ENCODE measurements around the gene TSPAN32. TPM values are rescaled to one million over a fixed set of nuclear protein-coding genes. Genes with fewer than 3 reads are reported as not detected.

Gene TSPAN32
- total and polyA plus RNA-seq, 10 of the 15 experiments (the other 5 are each of a cell fraction or from before 2014, with no cell fraction given): 0.08 TPM; not detected in 9

GRCh38 chr11:2318707-2319106 is 16.9 kb downstream of the TSPAN32 start:
- BruUV-seq (replicated peaks): no TSS peak
- Histone ChIP-seq H3K4me1 (ENCODE audit: control insufficient read depth, insufficient read depth, low read length) (no peaks in the 10 kb centered on the region), H3K9ac (ENCODE audit: control insufficient read depth, insufficient read depth, low read length) (no peak overlapping the region), H3K9me3 (replicated peaks; ENCODE audit: control insufficient read depth, insufficient read depth, low read length) (no peaks in the 10 kb centered on the region), H4K20me1 (ENCODE audit: control insufficient read depth, insufficient read depth) (no peaks in the 10 kb centered on the region), H3K4me2 (ENCODE audit: control insufficient read depth, insufficient read depth) (no peak overlapping the region), H3K36me3 (ENCODE audit: control insufficient read depth in 2 of 2, insufficient read depth in 2 of 2, low read length in 1 of 2) (no peaks in the 10 kb centered on the region), H2AFZ (ENCODE audit: control insufficient read depth, low read depth, low read length) (no peak overlapping the region), H3K4me3 (no peak overlapping the region), H3K27ac (ENCODE audit: control insufficient read depth, insufficient read depth) (no peak overlapping the region), H3K79me2 (ENCODE audit: control insufficient read depth, insufficient read depth, low read length) (no peaks in the 10 kb centered on the region), H3K27me3 (replicated peaks in 1 of 2; ENCODE audit: control insufficient read depth in 2 of 2, insufficient read depth in 2 of 2, low read length in 1 of 2) (no peaks in the 10 kb centered on the region)
- POLR2A ChIA-PET: no interaction called here
- FAIRE-seq: no peak
- TF ChIP-seq, protein P1, sequence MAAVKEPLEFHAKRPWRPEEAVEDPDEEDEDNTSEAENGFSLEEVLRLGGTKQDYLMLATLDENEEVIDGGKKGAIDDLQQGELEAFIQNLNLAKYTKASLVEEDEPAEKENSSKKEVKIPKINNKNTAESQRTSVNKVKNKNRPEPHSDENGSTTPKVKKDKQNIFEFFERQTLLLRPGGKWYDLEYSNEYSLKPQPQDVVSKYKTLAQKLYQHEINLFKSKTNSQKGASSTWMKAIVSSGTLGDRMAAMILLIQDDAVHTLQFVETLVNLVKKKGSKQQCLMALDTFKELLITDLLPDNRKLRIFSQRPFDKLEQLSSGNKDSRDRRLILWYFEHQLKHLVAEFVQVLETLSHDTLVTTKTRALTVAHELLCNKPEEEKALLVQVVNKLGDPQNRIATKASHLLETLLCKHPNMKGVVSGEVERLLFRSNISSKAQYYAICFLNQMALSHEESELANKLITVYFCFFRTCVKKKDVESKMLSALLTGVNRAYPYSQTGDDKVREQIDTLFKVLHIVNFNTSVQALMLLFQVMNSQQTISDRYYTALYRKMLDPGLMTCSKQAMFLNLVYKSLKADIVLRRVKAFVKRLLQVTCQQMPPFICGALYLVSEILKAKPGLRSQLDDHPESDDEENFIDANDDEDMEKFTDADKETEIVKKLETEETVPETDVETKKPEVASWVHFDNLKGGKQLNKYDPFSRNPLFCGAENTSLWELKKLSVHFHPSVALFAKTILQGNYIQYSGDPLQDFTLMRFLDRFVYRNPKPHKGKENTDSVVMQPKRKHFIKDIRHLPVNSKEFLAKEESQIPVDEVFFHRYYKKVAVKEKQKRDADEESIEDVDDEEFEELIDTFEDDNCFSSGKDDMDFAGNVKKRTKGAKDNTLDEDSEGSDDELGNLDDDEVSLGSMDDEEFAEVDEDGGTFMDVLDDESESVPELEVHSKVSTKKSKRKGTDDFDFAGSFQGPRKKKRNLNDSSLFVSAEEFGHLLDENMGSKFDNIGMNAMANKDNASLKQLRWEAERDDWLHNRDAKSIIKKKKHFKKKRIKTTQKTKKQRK (IDR thresholded peaks at IDR 0.05; ENCODE audit: low read depth, low read length): no peak
- CTCF ChIA-PET: no interaction called here
- RAD21 ChIA-PET (ENCODE audit: unreplicated experiment): no interaction called here
- in situ Hi-C loops (cut with MboI) (no loop called here), intact Hi-C loops (cut with micrococcal nuclease; ENCODE audit: unreplicated experiment) (no loop called here)
- 23% methylated on average over 7 of the region's 7 CpGs for WGBS (ENCODE audit: insufficient coverage, insufficient replicate concordance, low lambda C conversion rate, missing lambda C conversion rate)
- SMC1A ChIA-PET (ENCODE audit: uncharacterized antibody, unreplicated experiment): no interaction called here
- ATAC-seq: no peak
- DNase-seq (ENCODE audit: low read depth, low spot score): no peak

DNA sequence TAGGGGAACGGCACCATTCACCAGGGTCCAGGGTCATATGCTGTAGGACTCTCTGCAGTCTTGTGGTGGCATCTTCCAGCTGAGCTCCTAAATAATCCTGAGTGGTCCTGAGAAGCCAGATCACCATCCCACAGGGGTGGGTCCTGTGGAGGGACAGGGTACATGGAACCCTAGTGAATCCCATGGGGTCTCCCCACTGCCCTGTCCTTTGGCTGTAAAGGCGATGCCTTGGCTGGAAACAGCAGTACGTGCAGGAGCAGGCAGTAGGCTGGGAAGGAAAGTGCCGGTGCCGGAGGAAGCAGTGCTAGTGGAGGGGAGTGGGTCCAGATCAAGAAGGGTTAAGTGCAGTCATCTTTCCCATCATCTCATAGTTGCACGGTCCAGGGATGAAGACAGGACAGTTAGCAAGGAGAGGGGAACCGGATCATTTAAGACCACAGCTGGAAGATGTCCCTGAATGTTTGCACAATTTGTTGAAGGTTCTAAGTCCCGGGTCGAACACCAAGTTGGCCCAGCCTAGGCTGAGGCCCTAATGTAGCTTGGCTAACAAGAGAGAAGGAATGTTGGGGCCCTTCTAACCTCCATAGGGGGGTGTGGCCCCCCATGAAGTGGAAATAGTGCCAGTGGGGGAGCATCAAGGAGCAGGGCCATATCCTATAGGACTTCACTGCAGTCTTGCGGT is 18.1 kb downstream of the TSPAN32 start:
- Histone ChIP-seq H3K9me3 (replicated peaks; ENCODE audit: control insufficient read depth, insufficient read depth, low read length) (no peaks in the 10 kb centered on the region), H3K27ac (ENCODE audit: control insufficient read depth, insufficient read depth) (no peak overlapping the region), H4K20me1 (ENCODE audit: control insufficient read depth, insufficient read depth) (no peaks in the 10 kb centered on the region), H3K9ac (ENCODE audit: control insufficient read depth, insufficient read depth, low read length) (no peak overlapping the region), H3K79me2 (ENCODE audit: control insufficient read depth, insufficient read depth, low read length) (no peaks in the 10 kb centered on the region), H3K4me1 (ENCODE audit: control insufficient read depth, insufficient read depth, low read length) (no peaks in the 10 kb centered on the region), H3K36me3 (ENCODE audit: control insufficient read depth in 2 of 2, insufficient read depth in 2 of 2, low read length in 1 of 2) (no peaks in the 10 kb centered on the region), H3K4me2 (ENCODE audit: control insufficient read depth, insufficient read depth) (no peak overlapping the region), H3K4me3 (no peak overlapping the region), H3K27me3 (replicated peaks in 1 of 2; ENCODE audit: control insufficient read depth in 2 of 2, insufficient read depth in 2 of 2, low read length in 1 of 2) (no peaks in the 10 kb centered on the region), H2AFZ (ENCODE audit: control insufficient read depth, low read depth, low read length) (no peak overlapping the region)
- DNase-seq (ENCODE audit: low read depth, low spot score): no peak
- ChIA-PET POLR2A (no interaction called here), CTCF (interaction anchor here (0.6 kb wide), 1 partner anchor 14 kb away, joined by 3 read pairs; no protein-coding TSS in a partner anchor), SMC1A (ENCODE audit: uncharacterized antibody, unreplicated experiment) (no interaction called here), RAD21 (ENCODE audit: unreplicated experiment) (no interaction called here)
- TF ChIP-seq, protein P2, sequence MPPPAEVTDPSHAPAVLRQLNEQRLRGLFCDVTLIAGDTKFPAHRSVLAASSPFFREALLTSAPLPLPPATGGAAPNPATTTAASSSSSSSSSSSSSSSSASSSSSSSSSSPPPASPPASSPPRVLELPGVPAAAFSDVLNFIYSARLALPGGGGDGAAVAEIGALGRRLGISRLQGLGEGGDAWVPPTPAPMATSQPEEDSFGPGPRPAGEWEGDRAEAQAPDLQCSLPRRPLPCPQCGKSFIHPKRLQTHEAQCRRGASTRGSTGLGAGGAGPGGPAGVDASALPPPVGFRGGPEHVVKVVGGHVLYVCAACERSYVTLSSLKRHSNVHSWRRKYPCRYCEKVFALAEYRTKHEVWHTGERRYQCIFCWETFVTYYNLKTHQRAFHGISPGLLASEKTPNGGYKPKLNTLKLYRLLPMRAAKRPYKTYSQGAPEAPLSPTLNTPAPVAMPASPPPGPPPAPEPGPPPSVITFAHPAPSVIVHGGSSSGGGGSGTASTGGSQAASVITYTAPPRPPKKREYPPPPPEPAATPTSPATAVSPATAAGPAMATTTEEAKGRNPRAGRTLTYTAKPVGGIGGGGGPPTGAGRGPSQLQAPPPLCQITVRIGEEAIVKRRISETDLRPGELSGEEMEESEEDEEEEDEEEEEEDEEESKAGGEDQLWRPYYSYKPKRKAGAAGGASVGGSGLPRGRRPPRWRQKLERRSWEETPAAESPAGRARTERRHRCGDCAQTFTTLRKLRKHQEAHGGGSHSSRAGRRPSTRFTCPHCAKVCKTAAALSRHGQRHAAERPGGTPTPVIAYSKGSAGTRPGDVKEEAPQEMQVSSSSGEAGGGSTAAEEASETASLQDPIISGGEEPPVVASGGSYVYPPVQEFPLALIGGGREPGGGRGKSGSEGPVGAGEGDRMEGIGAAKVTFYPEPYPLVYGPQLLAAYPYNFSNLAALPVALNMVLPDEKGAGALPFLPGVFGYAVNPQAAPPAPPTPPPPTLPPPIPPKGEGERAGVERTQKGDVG (CRISPR knock-in tag; IDR thresholded peaks at IDR 0.05): no peak
- TF ChIP-seq SMC3 (IDR thresholded peaks at IDR 0.05; ENCODE audit: borderline replicate concordance, low read length): no peak
- TF ChIP-seq, protein P1 (IDR thresholded peaks at IDR 0.05; ENCODE audit: low read depth, low read length): no peak
- BruUV-seq (replicated peaks): no TSS peak
- in situ Hi-C loops (cut with MboI) (no loop called here), intact Hi-C loops (cut with micrococcal nuclease; ENCODE audit: unreplicated experiment) (no loop called here)
- no peak for ATAC-seq
- FAIRE-seq: no peak
- 50% methylated on average over 10 of the region's 10 CpGs for WGBS (ENCODE audit: insufficient coverage, insufficient replicate concordance, low lambda C conversion rate, missing lambda C conversion rate)

All from GM12878 (cell line).